Hindlimb muscle (tissue), 1 donor: Measurements from ENCODE around the gene CLNK. TPM values are rescaled to one million over a fixed set of nuclear protein-coding genes. Genes with fewer than 3 reads are reported as not detected.

Experiments used
- DNase-seq: peaks from one replicate; pipeline ENCODE4 v3.0.0-alpha.2; 2013
- polyA plus RNA-seq: library from polyadenylated mRNA; unstranded; fragments of 120-200 nt; gene quantifications from one replicate; pipeline ENCODE4 v1.2.1, GENCODE V29; 2013; ENCODE audit not compliant: insufficient read length

The CLNK gene
- polyA plus RNA-seq, 1 donor = 0.30 TPM

DNA sequence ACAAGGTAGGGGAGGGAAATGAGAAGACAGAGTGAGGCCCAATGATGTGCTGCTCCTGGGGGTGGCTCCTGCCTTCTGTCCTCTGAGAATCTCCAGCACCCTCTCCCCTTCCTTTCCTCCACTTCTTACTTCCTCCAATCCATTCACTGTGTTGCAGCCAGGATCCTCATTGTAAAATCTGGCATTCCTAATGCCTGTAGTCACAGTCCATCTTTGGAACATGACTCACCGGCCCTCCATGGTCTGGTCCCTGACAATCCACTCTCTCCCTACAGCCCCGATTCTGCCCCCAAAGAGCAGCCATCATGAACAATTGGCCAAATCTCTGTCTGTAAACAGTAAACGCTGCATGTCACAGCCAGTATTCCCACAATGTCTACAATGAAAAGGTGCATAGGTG is 72.9 kb downstream of the CLNK start:
- no peak for DNase-seq

DNA sequence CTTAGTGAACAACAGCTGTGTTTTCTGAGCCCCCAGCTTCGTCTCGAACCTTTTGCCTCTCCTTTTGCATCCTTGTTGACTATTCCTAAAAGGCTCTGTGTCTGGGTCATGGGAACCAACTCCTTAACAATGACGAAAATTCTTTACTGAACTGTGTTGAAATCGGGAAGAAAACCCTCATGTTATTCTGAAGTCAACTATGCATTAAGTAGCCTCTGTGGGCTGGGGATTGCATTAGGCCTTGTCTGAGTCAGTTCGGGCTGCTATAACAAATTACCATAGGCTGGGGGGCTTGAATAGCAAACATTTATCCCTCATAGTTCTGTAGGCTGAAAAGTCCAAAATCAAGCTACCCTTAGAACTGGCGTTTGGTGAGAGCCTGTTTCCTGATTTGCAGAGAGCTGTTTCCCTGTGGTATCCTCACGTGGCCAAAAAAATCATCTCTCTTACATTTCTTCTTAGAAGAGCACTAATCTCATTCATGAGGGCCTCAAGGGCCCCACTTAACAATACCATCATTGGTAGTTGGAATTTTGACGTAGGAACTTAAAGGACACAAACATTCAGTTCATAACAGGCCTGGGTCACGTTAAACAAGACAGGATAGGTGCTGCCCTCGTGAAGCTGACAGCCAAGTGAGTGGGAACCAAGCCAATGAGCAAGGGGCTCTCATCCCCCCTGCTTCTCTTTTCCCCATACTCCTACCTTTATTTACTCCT is 75.9 kb downstream of the CLNK start:
- no peak for DNase-seq

DNA sequence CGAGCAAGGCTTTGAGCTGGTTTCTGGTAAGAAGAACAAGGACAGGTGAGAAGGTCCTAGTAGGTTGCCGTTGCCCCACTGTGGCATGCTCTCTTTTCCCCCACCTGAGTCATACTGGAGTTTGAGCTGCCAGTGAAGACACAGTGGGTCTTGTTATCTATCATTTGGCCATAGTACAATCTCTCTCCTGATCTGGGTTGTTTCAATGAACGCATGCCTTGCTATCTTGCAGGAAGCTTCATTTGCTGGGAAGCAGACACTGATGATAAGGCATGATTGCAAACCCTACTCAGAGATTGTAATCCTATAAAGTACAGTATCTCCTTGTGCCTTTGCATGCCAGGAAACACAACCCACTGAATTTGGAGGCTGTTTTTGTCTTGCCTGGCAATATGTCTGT is 77.4 kb downstream of the CLNK start:
- no peak for DNase-seq

DNA sequence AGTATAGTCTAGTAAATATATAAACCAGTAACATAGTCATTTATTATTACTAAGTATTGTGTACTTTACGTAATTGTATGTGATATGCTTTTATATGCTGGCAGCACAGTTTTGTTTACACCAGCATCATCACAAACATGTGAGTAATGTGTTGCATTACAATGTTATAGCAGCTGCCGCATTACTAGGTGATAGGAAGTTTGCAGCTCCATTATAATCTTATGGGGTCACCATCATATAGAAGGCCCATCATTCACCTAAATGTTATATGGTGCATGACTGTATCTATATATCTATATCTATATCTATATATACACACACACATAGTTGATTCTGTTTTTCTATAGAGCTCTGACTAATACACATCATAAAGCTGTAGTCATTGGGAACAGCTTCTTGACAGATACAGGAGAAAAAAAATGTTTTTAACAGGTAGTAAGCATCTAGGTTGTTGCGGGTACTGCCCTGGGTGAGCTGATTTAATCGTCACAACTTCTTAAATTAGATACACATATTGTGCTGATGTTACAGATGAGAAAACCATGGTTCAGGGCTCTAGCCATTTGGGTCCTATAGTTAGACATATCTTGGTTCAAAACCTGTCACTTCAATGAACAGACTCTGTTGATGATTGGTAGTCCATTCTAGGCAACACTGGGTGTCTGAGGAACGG is 77.9 kb downstream of the CLNK start:
- no peak for DNase-seq

DNA sequence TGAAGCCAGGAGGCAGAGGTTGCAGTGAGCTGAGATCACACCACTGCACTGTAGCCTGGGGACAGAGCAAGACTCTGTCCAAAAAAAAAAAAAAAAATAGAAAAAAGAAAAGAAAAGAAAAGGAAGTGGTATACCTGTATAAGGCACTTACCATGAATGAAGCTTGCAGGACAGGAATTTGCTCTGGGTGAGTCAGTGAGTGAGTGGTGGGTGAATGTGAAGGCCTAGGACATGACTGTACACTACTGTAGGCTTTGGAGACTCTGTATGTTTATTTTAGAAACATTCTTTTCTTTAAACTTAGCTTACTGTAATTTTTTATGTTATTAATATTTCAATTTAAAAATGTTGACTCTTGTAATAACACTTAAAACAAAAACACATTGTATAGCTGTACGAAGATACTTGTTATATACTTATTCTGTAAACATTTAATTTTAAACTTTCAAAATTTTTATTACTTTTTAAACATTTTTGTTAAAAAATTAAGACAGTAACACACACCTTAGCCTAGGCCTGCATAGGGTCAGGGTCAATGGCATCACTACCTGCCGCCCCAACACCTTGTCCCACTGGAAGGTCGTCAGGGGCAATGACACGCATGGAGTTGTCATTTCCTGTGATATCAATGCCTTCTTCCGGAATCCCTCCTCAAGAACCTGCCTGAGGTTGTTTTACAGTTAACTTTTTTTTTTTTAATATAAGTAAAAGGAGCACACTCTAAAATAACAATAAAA is 78.7 kb downstream of the CLNK start:
- no peak for DNase-seq

DNA sequence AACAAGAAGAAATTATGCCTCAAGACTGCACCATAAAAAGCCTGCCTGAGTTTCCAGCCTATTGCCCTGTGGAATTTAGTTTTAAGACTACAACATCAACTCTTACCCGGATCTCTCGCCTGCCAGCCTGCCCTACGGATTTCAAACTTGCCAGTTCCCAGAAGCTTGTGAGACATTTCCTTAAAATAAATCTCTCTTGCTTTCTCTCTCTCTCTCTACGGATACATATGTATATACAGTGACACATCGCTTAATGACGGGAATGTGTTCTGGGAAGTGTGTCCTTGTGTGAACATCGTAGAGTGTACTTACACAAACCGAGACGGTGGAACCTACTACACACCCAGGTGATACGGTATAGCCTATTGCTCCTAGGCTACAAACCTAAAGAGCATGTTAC is 79.5 kb downstream of the CLNK start:
- no peak for DNase-seq

DNA sequence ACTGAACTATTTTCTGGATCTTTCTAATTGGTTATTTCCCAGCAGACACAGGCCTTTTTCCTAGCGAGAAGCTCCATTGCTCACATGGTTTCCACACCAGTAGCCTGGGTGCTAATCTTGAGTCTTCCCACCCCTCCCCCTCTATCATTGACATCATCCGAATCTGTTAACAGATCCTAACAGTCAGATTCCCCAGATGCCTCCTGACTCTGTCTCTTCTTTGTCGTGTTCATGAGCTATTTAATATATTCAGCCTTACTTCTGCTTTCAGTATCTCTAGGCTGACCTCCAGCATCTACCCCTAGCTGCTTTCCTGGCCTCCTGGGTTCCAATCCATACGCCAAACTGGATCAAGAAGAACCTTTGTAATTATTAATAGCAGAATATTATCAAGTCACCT is 85.0 kb downstream of the CLNK start:
- DNase-seq = no peak

DNA sequence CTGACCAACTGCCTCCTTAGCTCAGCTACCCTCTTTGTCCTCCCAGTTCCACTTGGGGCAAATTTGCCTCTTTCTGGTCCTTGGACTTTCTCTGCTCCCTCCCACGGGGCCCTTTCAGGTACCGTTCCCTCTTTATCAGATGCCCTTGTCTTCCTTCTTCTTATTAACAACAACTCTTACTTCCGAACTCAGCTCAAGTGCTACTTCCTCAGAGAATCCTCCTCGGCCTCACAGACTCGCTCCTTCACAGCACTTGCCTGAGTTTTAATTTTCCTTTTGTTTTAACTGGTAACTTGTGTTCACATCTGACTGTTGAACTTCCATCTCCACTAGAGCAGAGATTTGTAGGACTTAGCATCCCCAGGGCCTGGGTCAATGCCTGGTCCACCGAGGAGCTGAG is 85.7 kb downstream of the CLNK start:
- DNase-seq = no peak

DNA sequence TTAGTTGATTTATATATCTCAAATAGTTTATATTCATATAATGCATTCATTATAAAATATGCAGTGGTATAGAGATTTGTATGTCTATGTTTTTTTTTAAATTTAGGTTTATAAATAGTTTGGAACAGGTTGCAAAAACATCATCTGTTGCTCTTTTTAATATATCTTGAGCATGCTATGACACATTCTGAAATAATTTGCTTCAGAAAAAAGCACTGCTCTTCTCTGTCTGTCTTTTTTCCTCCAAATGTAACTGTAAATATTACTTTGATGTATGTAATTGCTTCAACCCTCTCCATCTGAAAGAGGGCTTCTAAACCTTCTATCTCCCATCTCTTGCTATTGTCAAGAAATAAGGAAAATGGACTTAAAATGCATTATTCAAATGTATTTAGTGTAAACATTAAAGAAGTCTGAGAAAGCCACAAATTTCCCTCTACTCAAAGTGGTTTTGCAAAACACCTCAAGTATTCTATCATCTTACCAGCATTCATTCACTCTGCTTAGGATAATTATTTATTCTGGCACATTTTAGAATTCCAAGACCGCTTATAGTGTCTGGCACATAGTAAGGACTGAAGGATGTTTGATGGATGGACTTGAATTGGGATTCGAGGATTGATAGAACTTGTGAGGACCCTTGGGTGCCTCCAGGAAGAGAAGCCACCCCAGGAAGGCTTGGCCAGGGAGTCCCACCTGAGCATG is 87.8 kb downstream of the CLNK start:
- no peak for DNase-seq

DNA sequence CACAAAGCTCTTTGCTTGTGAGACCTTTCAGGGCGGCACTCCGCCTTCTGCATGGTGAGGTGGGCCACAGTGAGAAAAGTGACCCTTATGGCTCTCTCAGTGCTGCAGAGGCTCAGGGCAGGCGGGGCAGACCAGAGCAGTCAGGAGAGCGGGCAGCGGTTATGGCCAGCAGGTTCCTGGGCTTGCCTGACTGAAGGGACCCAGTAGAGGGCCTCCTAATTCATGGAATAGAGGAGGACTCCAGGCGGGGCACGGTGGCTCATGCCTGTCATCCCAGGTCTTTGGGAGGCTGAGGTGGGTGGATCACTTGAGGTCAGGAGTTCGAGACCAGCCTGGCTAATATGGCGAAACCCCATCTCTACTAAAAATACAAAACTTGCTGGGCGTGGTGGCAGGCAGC is 91.4 kb downstream of the CLNK start:
- no peak for DNase-seq

DNA sequence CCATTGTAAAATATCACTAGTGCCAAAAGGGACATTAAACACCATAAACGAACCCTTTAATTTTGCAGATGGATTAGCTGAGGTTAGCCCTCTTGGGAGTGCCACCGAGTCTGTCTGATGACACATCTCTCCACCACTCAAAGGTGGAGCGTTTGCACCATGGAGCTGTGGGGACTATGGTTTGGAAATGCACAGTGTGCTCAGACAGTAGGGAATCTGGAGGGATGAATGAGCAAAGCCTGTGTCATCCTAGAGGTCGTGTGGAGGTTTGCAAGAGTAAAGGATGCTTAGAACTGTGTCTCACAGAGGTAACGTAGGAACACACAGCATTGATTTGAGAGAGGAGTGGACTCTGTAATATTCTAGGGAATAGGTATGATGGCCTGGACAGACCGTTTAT is 93.7 kb downstream of the CLNK start:
- no peak for DNase-seq

DNA sequence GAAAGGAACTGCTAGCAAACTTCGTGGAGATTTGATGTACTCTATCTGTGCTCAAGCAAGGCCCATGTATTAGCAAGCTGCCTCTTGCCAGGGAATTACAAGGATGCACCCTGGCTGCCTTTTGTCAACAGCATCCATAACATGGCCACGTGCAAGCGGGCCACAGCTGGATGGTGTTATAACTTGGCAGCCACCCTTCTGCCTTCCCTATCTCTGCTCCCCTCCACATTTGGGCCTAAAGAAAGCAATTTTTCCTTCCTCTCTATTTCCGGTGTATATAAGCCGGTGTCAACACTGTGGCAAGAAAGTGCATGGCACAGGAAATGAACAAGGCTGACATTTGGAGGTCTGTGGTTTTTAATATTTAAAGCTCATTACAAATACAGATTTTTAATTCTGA is 94.8 kb downstream of the CLNK start:
- no peak for DNase-seq

DNA sequence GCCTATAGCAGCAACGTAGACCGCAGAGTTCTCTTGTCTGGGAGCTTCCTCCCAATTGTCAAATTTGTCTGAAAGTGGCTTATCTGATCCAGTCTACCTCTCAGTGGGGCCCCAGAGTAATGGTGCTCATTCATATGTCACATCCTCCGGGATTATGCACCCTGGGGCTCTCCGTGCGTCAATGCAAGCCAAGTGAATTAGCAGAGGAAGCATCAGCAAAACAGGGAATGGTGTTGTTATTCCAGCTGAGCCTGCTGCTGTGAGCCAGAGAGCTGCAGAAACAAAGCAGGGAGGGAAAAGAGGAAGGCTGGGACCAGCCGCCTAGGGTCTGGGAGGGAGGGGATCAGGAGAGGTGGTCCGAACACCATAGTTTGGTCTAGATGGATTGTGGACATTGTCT is 95.2 kb downstream of the CLNK start:
- DNase-seq = no peak

DNA sequence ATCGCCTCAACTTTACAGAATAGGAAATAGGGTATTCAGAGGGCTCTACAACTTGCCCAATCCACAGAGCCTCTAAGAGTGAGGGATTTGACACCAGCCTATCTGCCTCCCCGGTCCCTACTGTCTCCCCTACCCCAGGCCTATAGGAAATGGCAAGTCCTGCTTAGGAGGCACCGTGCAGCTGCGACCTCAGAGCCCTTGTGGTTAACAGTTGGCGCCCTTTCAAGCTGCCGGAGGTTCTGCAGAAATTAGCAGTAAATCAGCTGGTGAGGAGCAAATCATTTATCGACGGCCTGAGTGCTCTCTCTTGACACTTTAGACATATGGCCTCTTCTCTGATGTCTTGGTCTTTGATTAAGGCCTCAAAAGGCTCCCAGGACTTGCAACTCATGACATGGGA is 96.9 kb downstream of the CLNK start:
- no peak for DNase-seq

DNA sequence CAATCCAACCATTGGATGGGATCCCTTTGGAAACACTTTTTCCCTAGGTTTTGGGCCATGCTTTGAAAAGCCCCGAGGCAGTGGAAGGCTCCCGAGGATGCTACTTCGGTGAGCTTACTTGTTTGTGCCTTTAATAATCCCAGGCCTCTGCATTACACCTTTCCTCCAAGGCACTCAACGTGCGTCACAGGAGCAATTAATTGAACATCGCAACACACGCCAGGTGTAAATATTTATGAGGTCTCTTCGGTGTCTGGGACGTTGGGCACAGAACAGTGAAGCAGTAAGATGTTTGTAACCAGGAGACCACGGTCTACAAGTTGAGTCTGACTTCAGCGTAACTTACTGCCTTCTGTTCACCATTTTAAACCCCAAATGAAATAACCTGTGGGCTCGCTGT is 97.3 kb downstream of the CLNK start:
- DNase-seq = no peak

DNA sequence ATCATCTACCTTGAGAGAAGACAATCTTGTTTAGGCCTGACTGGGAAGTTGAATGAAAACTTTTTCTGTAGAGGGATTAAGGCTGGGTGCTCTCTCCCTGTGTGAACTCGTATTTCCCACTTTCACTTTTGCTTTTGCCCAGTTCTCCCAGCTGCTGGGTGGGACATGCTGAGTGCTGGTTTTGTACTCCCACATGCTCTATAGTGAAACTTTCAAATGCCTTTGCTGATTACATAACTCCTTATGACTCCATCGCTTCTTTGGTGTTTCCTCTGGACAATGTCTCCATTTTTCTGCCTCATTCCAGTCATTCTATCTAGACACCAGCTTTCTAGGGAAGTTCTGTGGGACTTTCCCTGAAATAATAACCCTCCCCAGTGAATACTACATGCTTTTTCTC is 100.5 kb downstream of the CLNK start:
- peak; percentile 8 for DNase-seq

DNA sequence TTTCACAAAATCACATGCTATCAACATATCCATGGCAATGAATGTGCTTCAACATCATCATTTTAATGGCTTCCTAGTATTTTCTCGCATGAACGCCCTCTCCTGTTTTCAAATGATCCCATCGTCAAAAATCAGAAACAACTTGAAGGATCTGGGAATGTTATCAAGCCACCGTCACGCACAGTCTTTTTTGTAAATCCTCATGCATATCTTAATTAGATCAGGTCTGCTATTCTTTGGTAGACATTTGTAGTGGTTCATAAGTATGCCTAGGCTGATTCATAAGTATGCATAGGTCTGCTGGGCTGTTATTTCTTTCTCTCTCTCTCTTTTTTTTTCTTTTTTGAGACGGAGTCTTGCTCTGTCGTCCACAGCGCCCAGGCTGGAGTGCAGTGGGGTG is 101.6 kb downstream of the CLNK start:
- no peak for DNase-seq

DNA sequence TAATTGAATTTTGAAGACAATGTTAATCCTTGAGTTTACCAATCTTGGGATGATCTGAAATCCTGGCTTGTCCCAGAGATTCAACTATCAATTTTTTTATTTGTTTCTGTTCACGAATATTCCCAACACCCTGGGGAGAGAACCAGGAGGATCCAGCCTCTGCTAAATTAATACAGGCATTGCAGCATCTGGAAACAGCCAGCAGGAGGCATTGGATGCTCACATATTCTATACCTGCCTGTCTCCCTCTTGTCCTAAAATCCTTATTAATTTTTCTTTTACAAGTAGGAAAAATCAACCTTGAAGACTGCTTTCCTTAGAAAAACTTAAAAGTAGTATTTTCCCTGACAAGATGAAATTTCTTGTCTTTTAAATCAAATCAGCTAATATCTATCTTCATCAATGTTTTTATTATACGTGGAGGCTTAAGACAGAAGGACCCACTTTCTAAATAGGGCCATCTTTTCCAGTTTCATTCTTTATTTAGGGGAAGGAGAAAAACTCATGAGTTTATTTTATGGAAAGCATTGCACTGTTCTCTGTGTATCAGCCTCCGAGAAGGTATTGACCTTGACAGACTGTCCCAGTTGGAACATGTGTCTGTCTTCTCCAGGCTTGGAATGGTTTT is 102.4 kb downstream of the CLNK start:
- DNase-seq = peak; percentile 26

DNA sequence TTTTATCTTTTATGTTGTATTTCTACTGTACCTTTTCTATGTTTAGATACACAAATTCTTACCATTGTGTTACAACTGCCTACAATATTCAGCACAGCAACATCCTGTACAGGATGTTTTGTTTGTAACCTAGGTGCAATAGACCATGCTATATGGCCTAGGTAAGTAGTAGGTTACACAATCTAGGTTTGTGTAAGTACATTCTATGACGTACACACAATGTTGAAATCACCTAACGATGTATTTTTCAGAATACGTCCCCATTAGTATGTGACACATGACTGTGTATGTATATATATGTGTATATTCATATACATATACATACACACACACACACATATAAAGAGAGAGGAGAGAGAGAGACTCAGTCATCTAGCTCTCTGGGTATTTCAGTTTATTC is 103.5 kb downstream of the CLNK start:
- no peak for DNase-seq

DNA sequence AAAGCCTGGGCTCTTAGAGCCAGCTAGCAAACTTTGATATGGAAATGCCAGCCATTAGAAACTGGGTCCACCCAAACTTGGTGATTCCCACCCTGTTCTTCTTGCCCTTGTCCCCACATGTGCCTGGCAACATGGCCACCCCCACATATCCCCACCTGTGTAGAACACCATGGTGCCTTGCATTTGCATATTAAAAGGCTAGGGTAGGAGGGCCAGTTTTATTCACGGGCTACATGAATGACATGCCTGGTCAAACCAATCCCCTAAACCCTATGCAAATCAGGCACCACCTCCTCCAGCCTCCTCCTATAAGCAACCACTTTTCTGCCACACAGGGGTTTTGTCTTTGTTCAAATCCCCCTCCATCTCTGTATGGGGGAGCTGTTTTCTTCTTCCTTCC is 104.9 kb downstream of the CLNK start:
- DNase-seq = no peak

DNA sequence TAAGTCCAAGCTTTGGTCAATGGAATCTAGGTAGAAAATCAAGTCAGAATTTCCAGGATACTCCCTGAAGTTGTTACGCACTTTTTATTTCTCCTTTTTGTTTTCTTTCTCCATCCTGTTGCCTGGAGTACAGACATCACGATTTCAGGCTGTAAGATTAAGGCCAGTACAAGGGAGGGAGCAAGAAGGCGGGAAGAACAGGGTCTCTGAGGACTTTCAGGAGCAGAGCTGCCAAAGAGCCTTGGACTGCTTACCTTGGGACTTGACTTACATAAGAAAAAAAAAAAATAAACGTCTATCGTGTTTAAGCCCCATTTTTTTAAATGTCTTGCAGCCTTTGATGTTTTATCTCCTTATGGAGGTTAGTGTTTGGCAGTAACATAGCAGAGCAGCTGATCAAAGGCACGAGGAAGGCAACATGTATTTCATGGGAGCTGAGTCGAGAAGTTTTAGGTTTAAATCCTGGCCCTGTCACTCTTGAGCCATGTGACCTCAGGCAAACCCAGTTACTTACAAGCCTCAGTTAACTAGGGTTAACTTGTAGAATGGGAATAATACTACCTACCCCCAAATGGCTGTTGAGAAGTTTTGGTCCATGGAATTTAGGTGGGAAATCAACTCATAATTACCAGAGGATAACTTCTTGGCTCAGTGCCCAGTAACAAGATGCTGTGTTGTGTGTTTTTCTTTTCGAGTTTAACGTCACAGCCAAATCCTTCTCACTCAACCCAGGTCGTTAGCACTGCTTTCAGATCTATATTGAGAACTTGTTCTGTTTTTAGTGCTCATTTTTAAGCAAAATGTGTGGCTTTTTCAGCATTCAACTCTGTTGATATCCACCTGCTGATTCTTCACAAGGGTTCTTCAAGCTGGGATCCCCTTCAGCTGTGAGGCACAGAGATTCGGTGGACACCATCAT is 106.8 kb downstream of the CLNK start:
- DNase-seq = no peak

DNA sequence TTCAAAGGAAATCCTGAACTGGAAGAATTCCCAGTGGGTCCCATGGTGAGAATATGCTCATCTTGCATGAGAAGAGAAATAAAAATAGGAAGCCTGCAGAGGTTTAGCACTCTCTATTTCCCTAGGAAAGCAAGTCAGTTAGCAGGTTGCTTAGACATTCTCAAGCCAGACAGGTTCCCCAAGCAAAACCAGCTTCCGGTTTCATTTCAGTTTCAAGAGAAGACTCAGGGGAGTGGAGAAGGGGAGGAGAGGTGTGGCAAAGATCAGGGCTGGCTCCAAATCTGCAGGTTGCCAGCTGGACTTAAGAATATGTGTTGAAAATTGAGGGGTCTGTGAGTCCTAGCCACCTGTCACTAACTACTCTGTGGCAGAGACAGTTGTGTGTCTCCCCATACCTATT is 107.5 kb downstream of the CLNK start:
- no peak for DNase-seq
